ENCODE results near the gene DLGAP1. TPM values are rescaled to one million over a fixed set of nuclear protein-coding genes. Genes with fewer than 3 reads are reported as not detected.

Gene DLGAP1
- total RNA-seq, 1 donor from 2014 or later = 3.2 TPM

DNA sequence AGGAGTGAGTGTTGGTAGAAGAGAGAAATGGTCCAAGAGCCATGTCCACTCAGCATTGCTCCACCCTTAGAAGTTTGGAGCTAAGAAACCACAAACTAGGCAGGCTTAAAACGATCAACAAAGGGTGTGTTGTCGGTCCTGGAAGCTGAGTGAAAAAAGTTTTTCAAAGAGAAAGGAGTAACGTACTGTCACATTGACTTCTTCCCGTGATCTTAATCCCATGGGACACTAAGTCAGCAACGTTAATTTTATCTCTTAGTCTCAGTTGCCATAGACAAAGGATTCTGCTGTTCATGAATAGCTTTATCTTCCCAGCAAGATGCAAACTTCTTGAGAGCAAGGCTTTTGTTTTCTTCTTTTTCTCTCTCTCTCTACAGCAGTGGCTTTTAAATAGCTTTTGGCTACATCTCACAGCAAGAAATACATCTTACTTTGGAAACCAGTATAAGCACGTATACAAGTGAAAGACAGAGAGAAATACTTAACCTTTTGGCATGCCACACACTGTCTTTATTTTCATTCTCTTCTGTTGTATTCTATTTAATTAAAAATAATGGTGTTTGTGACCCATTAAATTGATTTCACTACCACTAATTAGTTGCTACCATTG is 627.8 kb downstream of the DLGAP1 start:
- Histone ChIP-seq H3K4me1 (no peaks in the 10 kb centered on the region), H3K36me3 (no peaks in the 10 kb centered on the region), H3K4me3 (no peak overlapping the region), H3K9me3 (no peaks in the 10 kb centered on the region), H3K27ac (no peak overlapping the region), H3K27me3 (no peaks in the 10 kb centered on the region)
- no peak for DNase-seq (ENCODE audit: extremely low spot score in 2 of 2)
- TF ChIP-seq, protein P1, sequence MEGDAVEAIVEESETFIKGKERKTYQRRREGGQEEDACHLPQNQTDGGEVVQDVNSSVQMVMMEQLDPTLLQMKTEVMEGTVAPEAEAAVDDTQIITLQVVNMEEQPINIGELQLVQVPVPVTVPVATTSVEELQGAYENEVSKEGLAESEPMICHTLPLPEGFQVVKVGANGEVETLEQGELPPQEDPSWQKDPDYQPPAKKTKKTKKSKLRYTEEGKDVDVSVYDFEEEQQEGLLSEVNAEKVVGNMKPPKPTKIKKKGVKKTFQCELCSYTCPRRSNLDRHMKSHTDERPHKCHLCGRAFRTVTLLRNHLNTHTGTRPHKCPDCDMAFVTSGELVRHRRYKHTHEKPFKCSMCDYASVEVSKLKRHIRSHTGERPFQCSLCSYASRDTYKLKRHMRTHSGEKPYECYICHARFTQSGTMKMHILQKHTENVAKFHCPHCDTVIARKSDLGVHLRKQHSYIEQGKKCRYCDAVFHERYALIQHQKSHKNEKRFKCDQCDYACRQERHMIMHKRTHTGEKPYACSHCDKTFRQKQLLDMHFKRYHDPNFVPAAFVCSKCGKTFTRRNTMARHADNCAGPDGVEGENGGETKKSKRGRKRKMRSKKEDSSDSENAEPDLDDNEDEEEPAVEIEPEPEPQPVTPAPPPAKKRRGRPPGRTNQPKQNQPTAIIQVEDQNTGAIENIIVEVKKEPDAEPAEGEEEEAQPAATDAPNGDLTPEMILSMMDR (IDR thresholded peaks at IDR 0.05) = no peak
- intact Hi-C loops (cut with DNase I) = no loop called here

DNA sequence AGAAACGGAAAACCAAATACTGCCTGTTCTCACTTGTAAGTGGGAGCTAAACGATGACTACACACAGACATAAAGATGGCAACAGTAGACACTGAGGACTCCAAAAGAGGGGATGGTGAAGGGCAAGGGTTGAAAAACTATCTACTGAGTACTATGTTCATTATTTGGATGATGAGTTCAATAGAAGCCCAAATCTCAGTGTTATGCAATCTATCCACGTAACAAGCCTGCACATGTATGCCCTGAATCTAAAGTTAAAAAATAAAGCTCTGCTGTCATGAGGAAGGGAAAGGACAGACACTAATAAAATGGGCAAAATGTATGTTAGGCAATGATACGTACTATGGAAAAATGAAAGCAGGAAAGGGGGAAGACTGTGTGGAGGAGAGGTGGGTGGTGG is 629.1 kb downstream of the DLGAP1 start:
- intact Hi-C loops (cut with DNase I) = no loop called here
- no peak overlapping the region for H3K4me3 ChIP-seq
- no peaks in the 10 kb centered on the region for H3K4me1 ChIP-seq
- TF ChIP-seq POLR2A (IDR thresholded peaks at IDR 0.05) (no peak), POLR2AphosphoS5 (IDR thresholded peaks at IDR 0.05; ENCODE audit: insufficient read depth in 1 of 2, low read depth in 1 of 2) (no peak)
- TF ChIP-seq, protein P1 (IDR thresholded peaks at IDR 0.05) = no peak
- no peak overlapping the region for H3K27ac ChIP-seq
- DNase-seq (ENCODE audit: extremely low spot score in 2 of 2) = no peak
- no peaks in the 10 kb centered on the region for H3K27me3 ChIP-seq
- no peaks in the 10 kb centered on the region for H3K36me3 ChIP-seq
- H3K9me3 ChIP-seq = no peaks in the 10 kb centered on the region

- no peak overlapping the region for H3K27ac ChIP-seq
These were observed 631.0 kb downstream of the DLGAP1 start for GRCh38 chr18:3824101-3824500.

GRCh38 chr18:3823073-3823472 is 632.0 kb downstream of the DLGAP1 start:
- Histone ChIP-seq H3K36me3 (no peaks in the 10 kb centered on the region), H3K9me3 (no peaks in the 10 kb centered on the region), H3K4me1 (no peaks in the 10 kb centered on the region), H3K4me3 (no peak overlapping the region), H3K27me3 (no peaks in the 10 kb centered on the region), H3K27ac (no peak overlapping the region)
- no peak for DNase-seq (ENCODE audit: extremely low spot score in 2 of 2)
- TF ChIP-seq, protein P1 (IDR thresholded peaks at IDR 0.05) = no peak
- TF ChIP-seq POLR2AphosphoS5 (IDR thresholded peaks at IDR 0.05; ENCODE audit: insufficient read depth in 1 of 2, low read depth in 1 of 2) = no peak
- intact Hi-C loops (cut with DNase I) = no loop called here

More at GRCh38 chr18:3824101-3824500, 631.0 kb downstream of the DLGAP1 start:
- Histone ChIP-seq H3K4me1 (no peaks in the 10 kb centered on the region), H3K4me3 (no peak overlapping the region), H3K9me3 (no peaks in the 10 kb centered on the region), H3K27me3 (no peaks in the 10 kb centered on the region), H3K36me3 (no peaks in the 10 kb centered on the region)
- no peak for DNase-seq (ENCODE audit: extremely low spot score in 2 of 2)
- TF ChIP-seq POLR2A (IDR thresholded peaks at IDR 0.05) = no peak
- TF ChIP-seq POLR2AphosphoS5 (IDR thresholded peaks at IDR 0.05; ENCODE audit: insufficient read depth in 1 of 2, low read depth in 1 of 2) = no peak
- TF ChIP-seq, protein P1 (IDR thresholded peaks at IDR 0.05) = no peak
- intact Hi-C loops (cut with DNase I) = no loop called here

GRCh38 chr18:3821524-3821923 is 633.6 kb downstream of the DLGAP1 start:
- TF ChIP-seq POLR2AphosphoS5 (IDR thresholded peaks at IDR 0.05; ENCODE audit: insufficient read depth in 1 of 2, low read depth in 1 of 2) = no peak
- TF ChIP-seq, protein P1 (IDR thresholded peaks at IDR 0.05) = no peak
- no peak for TF ChIP-seq POLR2A (IDR thresholded peaks at IDR 0.05)
- Histone ChIP-seq H3K36me3 (no peaks in the 10 kb centered on the region), H3K4me3 (no peak overlapping the region), H3K9me3 (no peaks in the 10 kb centered on the region), H3K27ac (no peak overlapping the region), H3K4me1 (no peaks in the 10 kb centered on the region), H3K27me3 (no peaks in the 10 kb centered on the region)
- no peak for DNase-seq (ENCODE audit: extremely low spot score in 2 of 2)
- intact Hi-C loops (cut with DNase I) = no loop called here
